Activated CD8-positive, alpha-beta memory T cell treated with anti-CD3 and anti-CD28 coated beads for 1 hour (primary cell): ENCODE data around the gene DNAH14.
"Not testable (repeated sequence)": the region's sequence is repeated elsewhere in the genome, so short reads cannot be mapped to it uniquely, and the experiment has no call there.

Experiments used
- DNase-seq, 2 donors: peaks; one replicate each; pipeline ENCODE4 v3.0.0-alpha.2; 2020; ENCODE audit warnings: low read depth in 1 of 2; ENCODE audit errors: extremely low read depth in 1 of 2

DNAH14 gene

DNA sequence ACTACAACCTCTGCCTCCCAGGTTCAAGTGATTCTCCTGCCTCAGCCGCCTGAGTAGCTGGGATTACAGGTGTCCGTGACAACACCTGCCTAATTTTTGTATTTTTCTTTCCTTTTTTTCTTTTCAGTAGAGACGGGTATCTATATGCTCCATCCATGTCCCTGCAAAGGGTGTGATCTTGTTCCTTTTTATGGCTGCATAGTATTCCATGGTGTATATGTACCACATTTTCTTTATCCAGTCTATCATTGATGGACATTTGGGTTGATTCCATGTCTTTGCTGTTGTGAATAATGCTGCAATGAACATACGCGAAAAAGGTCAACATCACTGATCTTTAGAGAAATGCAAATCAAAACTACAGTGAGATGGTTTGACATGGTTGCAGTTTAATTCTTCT is 62.1 kb downstream of the DNAH14 start:
- DNase-seq, result not testable (repeated sequence)

- no peak for DNase-seq
These were observed 66.1 kb downstream of the DNAH14 start for GRCh38 chr1:224995602-224996001.

- no peak for DNase-seq
These were observed 66.8 kb downstream of the DNAH14 start for GRCh38 chr1:224996266-224996665.

GRCh38 chr1:224998185-224998584 is 68.7 kb downstream of the DNAH14 start:
- DNase-seq, result no peak

- no peak for DNase-seq
These were observed 74.9 kb downstream of the DNAH14 start for GRCh38 chr1:225004396-225004795.

DNA sequence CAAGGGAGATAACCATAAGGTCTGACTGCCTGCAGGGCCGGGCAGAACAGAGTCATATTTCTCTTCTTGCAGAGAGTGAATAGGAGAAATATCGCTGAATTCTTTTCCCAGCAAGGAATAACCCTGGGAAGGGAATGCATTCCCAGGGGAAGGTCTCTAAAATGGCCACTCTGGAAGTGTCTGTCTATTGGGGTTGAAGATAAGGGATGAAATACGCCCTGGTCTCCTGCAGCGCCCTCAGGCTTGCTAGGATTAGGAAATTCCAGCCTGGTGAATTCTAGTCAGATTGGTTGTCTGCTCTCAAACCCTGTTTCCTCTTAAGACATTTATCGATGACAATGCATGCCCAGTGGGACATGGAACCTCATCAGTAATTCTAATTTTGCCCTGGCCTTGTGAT is 76.9 kb downstream of the DNAH14 start:
- DNase-seq, result not testable (repeated sequence)

DNA sequence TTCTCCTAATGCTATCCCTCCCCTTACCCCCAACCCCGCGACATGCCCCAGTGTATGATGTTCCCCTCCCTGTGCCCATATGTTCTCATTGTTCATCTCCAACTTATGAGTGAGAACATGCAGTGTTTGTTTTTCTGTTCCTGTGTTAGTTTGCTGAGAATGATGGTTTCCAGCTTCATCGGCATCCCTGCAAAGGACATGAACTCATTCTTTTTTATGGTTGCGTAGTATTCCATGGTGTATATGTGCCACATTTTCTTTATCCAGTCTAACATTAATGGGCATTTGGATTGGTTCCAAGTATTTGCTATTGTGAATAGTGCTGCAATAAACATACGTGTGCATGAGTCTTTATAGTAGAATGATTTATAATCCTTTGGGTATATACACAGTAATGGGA is 78.6 kb downstream of the DNAH14 start:
- not testable (repeated sequence) for DNase-seq

- no peak for DNase-seq
These were observed 91.6 kb downstream of the DNAH14 start for GRCh38 chr1:225021037-225021436.

DNA sequence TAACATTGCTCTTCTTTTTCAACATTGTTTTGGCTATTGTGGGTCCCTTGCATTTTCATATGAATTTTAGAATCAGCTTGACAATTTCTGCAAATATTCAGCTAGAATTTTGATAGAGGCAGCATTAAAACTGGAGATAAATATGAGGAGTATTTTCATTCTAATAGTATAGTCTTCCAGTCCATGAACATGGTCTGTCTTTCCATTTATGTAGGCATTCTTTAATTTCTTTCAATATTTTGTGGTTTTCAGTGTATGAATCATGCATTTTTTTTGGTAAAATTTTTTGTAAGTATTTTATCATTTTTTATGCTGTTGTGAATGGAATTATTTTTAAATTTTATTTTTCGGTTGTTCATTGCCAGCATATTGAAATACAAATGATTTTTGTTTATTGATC is 97.2 kb downstream of the DNAH14 start:
- DNase-seq, result no peak

DNA sequence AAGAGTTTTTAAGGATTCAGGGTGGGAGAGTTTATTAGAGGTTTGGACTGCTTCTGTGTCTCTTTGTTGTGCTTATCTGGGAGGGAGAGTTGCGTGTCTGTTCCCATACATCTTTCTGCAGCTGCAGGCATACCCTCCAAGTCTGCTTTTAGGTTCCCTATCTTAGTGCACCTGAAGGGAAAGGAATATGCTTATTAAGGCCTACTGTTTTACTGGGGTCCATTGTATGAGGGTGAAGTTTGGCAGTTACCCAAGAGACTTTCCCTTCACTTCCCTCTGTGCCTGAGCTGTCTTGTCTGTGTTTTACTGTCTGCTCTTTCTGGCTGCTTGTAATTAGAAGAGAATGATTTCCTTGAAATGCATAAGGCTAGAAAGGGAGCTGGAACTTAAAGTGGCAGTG is 107.0 kb downstream of the DNAH14 start:
- not testable (repeated sequence) for DNase-seq

- no peak for DNase-seq
These were observed 112.8 kb downstream of the DNAH14 start for GRCh38 chr1:225042263-225042662.

- no peak for DNase-seq
These were observed 114.8 kb downstream of the DNAH14 start for GRCh38 chr1:225044258-225044657.

DNA sequence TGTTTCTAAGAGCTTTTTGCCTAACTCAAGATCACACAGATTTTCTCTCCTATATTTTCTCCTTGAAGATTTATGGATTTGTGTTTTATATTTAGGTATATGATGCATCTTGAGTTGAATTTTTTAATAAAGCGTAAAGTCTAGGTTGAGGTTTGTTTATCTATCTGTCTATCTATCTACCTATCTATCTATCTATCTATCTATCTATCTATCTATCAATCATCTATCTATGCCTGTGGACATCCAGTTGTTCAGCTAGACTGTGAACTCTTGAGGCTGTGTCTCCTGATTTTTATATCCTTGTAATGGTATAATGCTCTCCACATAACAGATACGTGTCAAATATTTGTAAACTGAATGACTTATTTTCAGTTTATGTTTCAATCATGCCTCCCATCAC is 120.1 kb downstream of the DNAH14 start:
- no peak for DNase-seq

DNA sequence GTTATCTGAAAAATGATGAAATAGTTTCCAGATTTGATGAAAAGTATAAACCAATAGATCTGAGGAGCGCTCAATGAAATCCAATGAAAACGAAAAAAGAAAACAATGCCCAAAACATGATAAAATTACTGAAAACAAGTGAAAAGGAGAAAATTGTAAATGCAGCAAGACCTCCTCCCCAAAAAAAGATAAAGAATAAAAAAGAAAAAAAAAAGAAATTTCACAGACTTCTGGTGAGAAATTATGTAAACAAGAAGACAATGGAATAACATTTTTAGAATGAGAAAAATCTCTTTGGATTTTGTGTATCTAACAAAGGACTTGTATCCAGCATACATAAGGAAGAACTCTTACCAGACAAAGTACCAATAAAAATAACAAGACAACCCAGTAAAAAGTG is 134.2 kb downstream of the DNAH14 start:
- no peak for DNase-seq

- no peak for DNase-seq
These were observed 141.5 kb downstream of the DNAH14 start for GRCh38 chr1:225070972-225071371.

DNA sequence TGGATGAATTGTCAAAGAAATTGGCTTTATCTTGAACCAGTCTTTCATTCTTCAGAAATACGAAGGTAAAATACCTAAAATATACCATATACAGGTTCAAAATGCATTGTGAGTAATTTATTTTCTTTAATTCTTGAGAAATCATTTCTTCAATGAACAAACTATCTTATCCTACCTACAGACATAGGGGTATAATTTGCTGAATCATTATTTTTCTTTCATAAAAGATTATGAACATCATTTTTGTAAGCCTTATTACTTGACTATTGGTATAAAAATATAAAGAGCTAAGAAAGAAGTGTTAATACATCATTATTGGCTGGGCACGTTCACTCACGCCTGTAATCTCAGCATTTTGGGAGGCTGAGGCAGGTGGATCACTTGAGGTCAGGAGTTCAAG is 167.7 kb downstream of the DNAH14 start:
- DNase-seq, result no peak

- no peak for DNase-seq
These were observed 181.5 kb downstream of the DNAH14 start for GRCh38 chr1:225111000-225111399.

DNA sequence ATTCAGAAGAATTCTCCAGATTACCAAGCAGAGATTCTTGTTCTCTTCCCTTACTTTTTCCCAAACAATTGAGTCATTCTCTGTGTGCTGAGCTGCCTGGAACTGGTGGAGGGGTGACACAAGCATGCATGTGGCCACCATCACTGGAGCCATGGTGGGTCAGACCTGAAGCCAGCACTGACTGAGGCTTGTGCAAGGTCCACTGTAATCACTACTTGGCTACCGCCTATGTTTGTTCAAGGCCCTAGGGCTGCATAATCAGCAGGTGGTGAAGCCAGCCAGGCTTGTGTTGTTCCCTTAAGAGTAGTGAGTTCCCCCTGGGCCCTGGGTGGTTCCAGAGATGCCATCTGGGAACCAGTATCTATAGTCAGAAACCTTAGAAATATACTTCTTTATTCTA is 183.8 kb downstream of the DNAH14 start:
- DNase-seq, result no peak

- no peak for DNase-seq
These were observed 185.0 kb downstream of the DNAH14 start for GRCh38 chr1:225114354-225114990.

GRCh38 chr1:225119307-225119706 is 189.8 kb downstream of the DNAH14 start:
- no peak for DNase-seq

DNA sequence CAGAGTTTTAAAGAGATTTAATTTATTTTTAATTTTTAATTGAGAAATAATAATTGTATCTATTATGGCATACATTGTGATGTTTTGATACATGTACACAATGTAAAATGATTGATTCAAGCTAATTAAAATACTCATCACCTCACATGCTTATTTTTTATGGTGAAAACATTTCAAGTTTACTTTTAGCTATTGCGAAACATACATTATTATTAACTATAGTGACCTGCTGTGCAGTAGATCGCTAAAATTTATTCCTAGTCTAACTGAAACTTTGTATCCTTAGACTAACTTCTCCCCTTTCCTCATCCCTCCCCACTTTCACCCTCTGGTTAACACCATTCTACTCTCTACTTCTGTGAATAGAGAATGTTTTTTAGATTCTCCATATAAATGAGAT is 191.6 kb downstream of the DNAH14 start:
- DNase-seq, result no peak

DNA sequence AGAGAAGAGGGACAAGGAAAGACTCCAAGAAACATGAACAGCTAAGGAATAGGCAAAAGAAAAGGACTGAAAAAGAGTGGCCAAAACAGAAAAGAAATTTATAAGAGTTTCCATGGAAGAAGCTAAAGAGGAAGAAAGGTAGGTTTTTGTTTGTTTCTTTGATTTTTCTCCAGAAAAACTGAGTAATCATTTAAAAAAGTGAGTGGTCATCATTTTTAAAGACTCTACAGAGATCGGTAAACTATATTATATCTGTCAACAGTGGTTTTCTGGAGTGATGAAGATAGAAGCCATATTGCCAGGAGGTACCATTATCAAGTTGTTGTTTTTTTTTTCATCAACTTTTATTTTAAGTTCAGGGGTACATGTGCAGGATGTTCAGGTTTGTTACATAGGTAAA is 202.4 kb downstream of the DNAH14 start:
- no peak for DNase-seq

GRCh38 chr1:225137976-225138375 is 208.5 kb downstream of the DNAH14 start:
- DNase-seq, result no peak
